GM12878 (cell line): ENCODE results near the gene GASK1B. TPM values are rescaled to one million over a fixed set of nuclear protein-coding genes. Genes with fewer than 3 reads are reported as not detected.

Experiments
- ATAC-seq: fragments of 200-7000 bp; cut with Tn5 transposase; 3 replicates; pipeline ENCODE4 v1.9.1; 2020; ENCODE audit warnings: mild to moderate bottlenecking, moderate library complexity
- BruUV-seq: library from RNA; stranded (reverse); fragments of 400-500 nt; replicated peaks from 2 replicates; lab custom pipeline; 2021; lab: Mats Ljungman, UMichigan
- CTCF ChIA-PET: fragments of 300-600 bp; sonication (Branson Sonifier 250); formaldehyde crosslinking; extraction: SDS; loops from one replicate; lab custom pipeline; 2021; ENCODE audit warnings: inconsistent platforms; lab: Yijun Ruan, JAX
- POLR2A ChIA-PET: fragments of 350-600 bp; formaldehyde crosslinking; extraction: SDS; loops from one replicate; lab custom pipeline; 2021; ENCODE audit warnings: inconsistent platforms; lab: Charles Lee
- RAD21 ChIA-PET: fragments of 300-600 bp; sonication (Branson Sonifier 250); formaldehyde crosslinking; loops from one replicate; lab custom pipeline; 2023; ENCODE audit warnings: antibody characterized with exemption; ENCODE audit not compliant: unreplicated experiment; lab: Charles Lee
- SMC1A ChIA-PET: fragments of 300-600 bp; sonication (Branson Sonifier 250); formaldehyde crosslinking; loops from one replicate; lab custom pipeline; 2023; ENCODE audit not compliant: unreplicated experiment, uncharacterized antibody; lab: Charles Lee
- DNase-seq: peaks from one replicate; pipeline ENCODE4 v3.0.0-alpha.2; 2011; ENCODE audit warnings: low read depth, low spot score
- FAIRE-seq: peaks from 3 replicates; lab custom pipeline; 2011; peaks lifted over from hg19 to GRCh38; lab: Jason Lieb, UNC
- H2AFZ ChIP-seq: 2 replicates; pipeline ENCODE4 v1.6.0; 2011; ENCODE audit warnings: low read depth, low read length, control low read depth; ENCODE audit not compliant: control insufficient read depth
- H3K27ac ChIP-seq: 2 replicates; pipeline ENCODE4 v1.5.1; 2011; ENCODE audit warnings: control low read depth; ENCODE audit not compliant: control insufficient read depth, insufficient read depth
- H3K27me3 ChIP-seq, 2 experiments: replicated peaks in 1 of 2; 2 replicates each; pipeline versions ENCODE4 v1.6.0 to v1.6.1; 2011; ENCODE audit warnings: low read length in 1 of 2; ENCODE audit not compliant: control insufficient read depth in 2 of 2, insufficient read depth in 2 of 2
- H3K36me3 ChIP-seq, 2 experiments: 2 replicates each; pipeline ENCODE4 v1.5.1; 2011; ENCODE audit warnings: low read length in 1 of 2; ENCODE audit not compliant: control insufficient read depth in 2 of 2, insufficient read depth in 2 of 2
- H3K4me1 ChIP-seq: 2 replicates; pipeline ENCODE4 v1.6.1; 2011; ENCODE audit warnings: mild to moderate bottlenecking, low read length, moderate library complexity, mixed read lengths; ENCODE audit not compliant: control insufficient read depth, insufficient read depth
- H3K4me2 ChIP-seq: 2 replicates; pipeline ENCODE4 v1.6.0; 2011; ENCODE audit warnings: control low read depth; ENCODE audit not compliant: control insufficient read depth, insufficient read depth
- H3K4me3 ChIP-seq: fragments of 200-600 bp; sonication (generic); 2 replicates; pipeline ENCODE4 v1.5.1; 2016
- H3K79me2 ChIP-seq: 2 replicates; pipeline ENCODE4 v1.6.0; 2011; ENCODE audit warnings: low read length; ENCODE audit not compliant: control insufficient read depth, insufficient read depth
- H3K9ac ChIP-seq: 2 replicates; pipeline ENCODE4 v1.8.0; 2011; ENCODE audit warnings: low read length, control low read depth, mixed read lengths; ENCODE audit not compliant: control insufficient read depth, insufficient read depth
- H3K9me3 ChIP-seq: replicated peaks from 3 replicates; pipeline ENCODE4 v1.5.1; 2011; ENCODE audit warnings: mild to moderate bottlenecking, low read length; ENCODE audit not compliant: control insufficient read depth, insufficient read depth
- H4K20me1 ChIP-seq: 2 replicates; pipeline ENCODE4 v1.6.0; 2011; ENCODE audit not compliant: control insufficient read depth, insufficient read depth
- IRF4 ChIP-seq: IDR thresholded peaks from 2 replicates; pipeline ENCODE4 v1.6.1; 2011; ENCODE audit warnings: low read depth, low read length
- MTA3 ChIP-seq: IDR thresholded peaks from 2 replicates; pipeline ENCODE4 v1.6.1; 2012; ENCODE audit warnings: low read length, inconsistent platforms, borderline replicate concordance
- RAD51 ChIP-seq: fragments of 450-650 bp; IDR thresholded peaks from 2 replicates; pipeline ENCODE4 v1.6.1; 2016; ENCODE audit warnings: moderate library complexity, mild to moderate bottlenecking, inconsistent platforms
- RB1 ChIP-seq: fragments of 450-650 bp; formaldehyde crosslinking; IDR thresholded peaks from 2 replicates; pipeline ENCODE4 v1.6.1; 2017; ENCODE audit warnings: mild to moderate bottlenecking, borderline replicate concordance
- RCOR1 ChIP-seq: conservative IDR thresholded peaks from 2 replicates; pipeline ENCODE4 v1.6.1; 2012; ENCODE audit warnings: low read depth, low read length, improper control_type of control experiment
- ZNF24 ChIP-seq: fragments of 450-650 bp; IDR thresholded peaks from 2 replicates; pipeline ENCODE4 v1.6.1; 2017; ENCODE audit warnings: antibody characterized with exemption, mild to moderate bottlenecking
- WGBS: methylation state at CpG from one replicate; pipeline ENCODE4 v1.1.6; 2016; ENCODE audit warnings: low lambda C conversion rate; ENCODE audit not compliant: insufficient replicate concordance, insufficient coverage; ENCODE audit errors: missing lambda C conversion rate; 5-methylcytosine and 5-hydroxymethylcytosine counted together
- in situ Hi-C: fragments of 300-500 bp; cut with MboI; formaldehyde crosslinking; loops from 9 replicates; pipeline ENCODE4 v1.14.3; 2018; ENCODE audit warnings: mixed read lengths
- intact Hi-C: fragments of 100-400 bp; cut with micrococcal nuclease; formaldehyde crosslinking; loops from one replicate; pipeline ENCODE4 v1.14.2; 2022; ENCODE audit not compliant: unreplicated experiment
- polyA plus RNA-seq, 11 experiments: library from polyadenylated mRNA; depleted of rRNA in 4 of 11; unstranded in 6 of 11; stranded (reverse) in 5 of 11; fragments of >200 nt; fragmentation: Nextera tagmentation in 4 of 11; fragmentation: Illumina TruSeq in 1 of 11; extraction: Ambion mirVana in 4 of 11; extraction: Trizol in 1 of 11; gene quantifications; 1 replicate in 1 of 11; 2 replicates in 10 of 11; pipeline versions ENCODE4 v1.2.1 to v1.2.3, GENCODE V29; 2011 to 2016; ENCODE audit warnings: inconsistent platforms in 2 of 11, missing spikeins in 2 of 11, low read depth in 1 of 11
- total RNA-seq, 4 experiments: library from RNA; depleted of rRNA in 3 of 4; stranded (reverse); fragments of >200 nt in 3 of 4; fragmentation: Illumina TruSeq in 1 of 4; extraction: Trizol in 1 of 4; gene quantifications; 2 replicates each; pipeline versions ENCODE4 v1.2.1 to v1.2.3, GENCODE V29; 2013 to 2021
- TF ChIP-seq, protein P1 (sequence below): fragments of 450-650 bp; IDR thresholded peaks from 2 replicates; pipeline ENCODE4 v1.6.1; 2017; ENCODE audit warnings: mild to moderate bottlenecking, moderate library complexity
- TF ChIP-seq, protein P2 (sequence below): fragments of 450-650 bp; IDR thresholded peaks from 2 replicates; pipeline ENCODE4 v1.6.1; 2017; ENCODE audit warnings: mild to moderate bottlenecking, moderate library complexity

The GASK1B gene
- total and polyA plus RNA-seq, 10 of the 15 experiments (the other 5 are each of a cell fraction or from before 2014, with no cell fraction given) = under 0.01 to 0.21 (median 0.07) TPM; not detected in 1

DNA sequence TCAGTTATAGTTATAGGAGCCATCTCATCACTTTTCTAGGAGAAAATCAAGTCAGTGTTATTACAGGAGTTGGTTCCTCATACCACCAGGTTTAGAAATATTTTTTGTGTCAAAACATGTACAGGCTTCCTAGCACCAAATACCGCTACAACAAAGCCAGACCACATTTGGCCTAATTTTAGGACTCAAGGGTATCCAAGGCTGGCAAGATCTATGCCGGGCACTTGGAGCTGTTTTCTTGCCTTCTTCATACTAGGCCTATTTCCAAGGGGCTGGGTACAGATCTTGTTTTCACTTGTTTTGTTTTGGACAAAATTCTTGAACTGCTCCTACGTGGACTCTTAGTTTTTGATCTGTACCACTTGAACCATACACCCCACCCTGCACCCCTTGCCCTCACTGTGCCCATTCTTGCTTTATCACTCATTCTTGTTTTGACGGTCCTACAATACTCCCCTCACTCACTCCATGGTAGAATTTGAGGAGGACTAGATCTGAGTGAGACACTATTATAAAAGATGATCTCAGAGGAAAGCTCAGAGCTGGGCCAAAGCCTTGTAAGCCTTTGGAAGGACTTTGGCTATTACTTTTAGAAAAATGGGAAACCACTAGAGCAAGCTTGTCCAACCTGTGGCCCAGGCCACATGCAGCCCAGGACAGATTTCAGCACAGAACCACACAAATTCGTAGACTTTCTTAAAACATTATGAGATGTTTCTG, 19.8 kb upstream of the GASK1B start:
- ChIA-PET SMC1A (interaction anchor here (0.6 to 1.3 kb wide), 2 partner anchors 9 to 224 kb away, joined by 3 read pairs; no protein-coding TSS in a partner anchor), POLR2A (no interaction called here), CTCF (interaction anchor here (0.7 to 2.8 kb wide), 6 partner anchors 10 to 63 kb away, joined by 3 to 14 read pairs (median 3); no protein-coding TSS in a partner anchor), RAD21 (interaction anchor here (0.7 kb wide), 1 partner anchor 51 kb away, joined by 3 read pairs; no protein-coding TSS in a partner anchor)
- H2AFZ ChIP-seq = no peak overlapping the region
- no peaks in the 10 kb centered on the region for H3K27me3 ChIP-seq
- H4K20me1 ChIP-seq = no peaks in the 10 kb centered on the region
- no peaks in the 10 kb centered on the region for H3K36me3 ChIP-seq
- no peak overlapping the region for H3K4me3 ChIP-seq
- DNase-seq (no peak), ATAC-seq (no peak), FAIRE-seq (no peak)
- in situ Hi-C loops = no loop called here
- TF ChIP-seq MTA3 = no peak
- TF ChIP-seq RCOR1 = no peak
- TF ChIP-seq RAD51 = no peak
- H3K4me2 ChIP-seq = no peak overlapping the region
- no peaks in the 10 kb centered on the region for H3K79me2 ChIP-seq
- no peaks in the 10 kb centered on the region for H3K9me3 ChIP-seq
- intact Hi-C loops = loop anchor here (2.0 kb wide), 1 partner anchor 62 kb away; no protein-coding TSS in a partner anchor
- no peak overlapping the region for H3K9ac ChIP-seq
- H3K4me1 ChIP-seq = no peaks in the 10 kb centered on the region
- WGBS = 37% methylated on average over 5 of the region's 5 CpGs
- H3K27ac ChIP-seq = no peak overlapping the region
- BruUV-seq = no TSS peak

DNA sequence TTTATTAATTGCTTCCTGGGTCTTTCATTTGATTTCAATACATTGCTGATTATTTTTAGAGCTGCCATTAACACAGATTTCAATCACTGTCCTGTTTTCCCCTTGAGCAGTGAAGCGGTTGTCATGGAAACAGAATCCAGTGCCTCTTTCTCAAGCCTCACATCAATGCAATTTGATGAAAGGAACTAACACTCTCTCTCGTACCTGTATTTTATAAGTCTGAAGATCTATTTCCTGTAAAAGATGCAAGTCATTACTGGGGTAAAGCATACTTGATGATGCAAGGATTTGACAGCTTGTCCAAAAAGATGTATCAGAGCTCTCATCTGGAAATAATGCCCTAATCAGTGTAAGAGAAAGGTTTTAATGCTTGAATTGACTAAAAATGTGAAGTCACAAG, 17.9 kb upstream of the GASK1B start:
- intact Hi-C loops = no loop called here
- TF ChIP-seq, protein P1, sequence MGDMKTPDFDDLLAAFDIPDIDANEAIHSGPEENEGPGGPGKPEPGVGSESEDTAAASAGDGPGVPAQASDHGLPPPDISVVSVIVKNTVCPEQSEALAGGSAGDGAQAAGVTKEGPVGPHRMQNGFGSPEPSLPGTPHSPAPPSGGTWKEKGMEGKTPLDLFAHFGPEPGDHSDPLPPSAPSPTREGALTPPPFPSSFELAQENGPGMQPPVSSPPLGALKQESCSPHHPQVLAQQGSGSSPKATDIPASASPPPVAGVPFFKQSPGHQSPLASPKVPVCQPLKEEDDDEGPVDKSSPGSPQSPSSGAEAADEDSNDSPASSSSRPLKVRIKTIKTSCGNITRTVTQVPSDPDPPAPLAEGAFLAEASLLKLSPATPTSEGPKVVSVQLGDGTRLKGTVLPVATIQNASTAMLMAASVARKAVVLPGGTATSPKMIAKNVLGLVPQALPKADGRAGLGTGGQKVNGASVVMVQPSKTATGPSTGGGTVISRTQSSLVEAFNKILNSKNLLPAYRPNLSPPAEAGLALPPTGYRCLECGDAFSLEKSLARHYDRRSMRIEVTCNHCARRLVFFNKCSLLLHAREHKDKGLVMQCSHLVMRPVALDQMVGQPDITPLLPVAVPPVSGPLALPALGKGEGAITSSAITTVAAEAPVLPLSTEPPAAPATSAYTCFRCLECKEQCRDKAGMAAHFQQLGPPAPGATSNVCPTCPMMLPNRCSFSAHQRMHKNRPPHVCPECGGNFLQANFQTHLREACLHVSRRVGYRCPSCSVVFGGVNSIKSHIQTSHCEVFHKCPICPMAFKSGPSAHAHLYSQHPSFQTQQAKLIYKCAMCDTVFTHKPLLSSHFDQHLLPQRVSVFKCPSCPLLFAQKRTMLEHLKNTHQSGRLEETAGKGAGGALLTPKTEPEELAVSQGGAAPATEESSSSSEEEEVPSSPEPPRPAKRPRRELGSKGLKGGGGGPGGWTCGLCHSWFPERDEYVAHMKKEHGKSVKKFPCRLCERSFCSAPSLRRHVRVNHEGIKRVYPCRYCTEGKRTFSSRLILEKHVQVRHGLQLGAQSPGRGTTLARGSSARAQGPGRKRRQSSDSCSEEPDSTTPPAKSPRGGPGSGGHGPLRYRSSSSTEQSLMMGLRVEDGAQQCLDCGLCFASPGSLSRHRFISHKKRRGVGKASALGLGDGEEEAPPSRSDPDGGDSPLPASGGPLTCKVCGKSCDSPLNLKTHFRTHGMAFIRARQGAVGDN = no peak
- TF ChIP-seq RB1 (no peak), ZNF24 (no peak), RAD51 (no peak), IRF4 (no peak)
- TF ChIP-seq, protein P2, sequence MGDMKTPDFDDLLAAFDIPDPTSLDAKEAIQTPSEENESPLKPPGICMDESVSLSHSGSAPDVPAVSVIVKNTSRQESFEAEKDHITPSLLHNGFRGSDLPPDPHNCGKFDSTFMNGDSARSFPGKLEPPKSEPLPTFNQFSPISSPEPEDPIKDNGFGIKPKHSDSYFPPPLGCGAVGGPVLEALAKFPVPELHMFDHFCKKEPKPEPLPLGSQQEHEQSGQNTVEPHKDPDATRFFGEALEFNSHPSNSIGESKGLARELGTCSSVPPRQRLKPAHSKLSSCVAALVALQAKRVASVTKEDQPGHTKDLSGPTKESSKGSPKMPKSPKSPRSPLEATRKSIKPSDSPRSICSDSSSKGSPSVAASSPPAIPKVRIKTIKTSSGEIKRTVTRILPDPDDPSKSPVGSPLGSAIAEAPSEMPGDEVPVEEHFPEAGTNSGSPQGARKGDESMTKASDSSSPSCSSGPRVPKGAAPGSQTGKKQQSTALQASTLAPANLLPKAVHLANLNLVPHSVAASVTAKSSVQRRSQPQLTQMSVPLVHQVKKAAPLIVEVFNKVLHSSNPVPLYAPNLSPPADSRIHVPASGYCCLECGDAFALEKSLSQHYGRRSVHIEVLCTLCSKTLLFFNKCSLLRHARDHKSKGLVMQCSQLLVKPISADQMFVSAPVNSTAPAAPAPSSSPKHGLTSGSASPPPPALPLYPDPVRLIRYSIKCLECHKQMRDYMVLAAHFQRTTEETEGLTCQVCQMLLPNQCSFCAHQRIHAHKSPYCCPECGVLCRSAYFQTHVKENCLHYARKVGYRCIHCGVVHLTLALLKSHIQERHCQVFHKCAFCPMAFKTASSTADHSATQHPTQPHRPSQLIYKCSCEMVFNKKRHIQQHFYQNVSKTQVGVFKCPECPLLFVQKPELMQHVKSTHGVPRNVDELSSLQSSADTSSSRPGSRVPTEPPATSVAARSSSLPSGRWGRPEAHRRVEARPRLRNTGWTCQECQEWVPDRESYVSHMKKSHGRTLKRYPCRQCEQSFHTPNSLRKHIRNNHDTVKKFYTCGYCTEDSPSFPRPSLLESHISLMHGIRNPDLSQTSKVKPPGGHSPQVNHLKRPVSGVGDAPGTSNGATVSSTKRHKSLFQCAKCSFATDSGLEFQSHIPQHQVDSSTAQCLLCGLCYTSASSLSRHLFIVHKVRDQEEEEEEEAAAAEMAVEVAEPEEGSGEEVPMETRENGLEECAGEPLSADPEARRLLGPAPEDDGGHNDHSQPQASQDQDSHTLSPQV = no peak

More for the DNA sequence above, 17.9 kb upstream of the GASK1B start:
- FAIRE-seq (no peak), DNase-seq (no peak), ATAC-seq (no peak)
- Histone ChIP-seq H3K9ac (no peak overlapping the region), H3K4me3 (no peak overlapping the region), H3K27me3 (no peaks in the 10 kb centered on the region), H3K9me3 (no peaks in the 10 kb centered on the region), H3K79me2 (no peaks in the 10 kb centered on the region), H3K4me2 (no peak overlapping the region), H4K20me1 (no peaks in the 10 kb centered on the region), H3K36me3 (no peaks in the 10 kb centered on the region), H2AFZ (no peak overlapping the region), H3K27ac (no peak overlapping the region), H3K4me1 (no peaks in the 10 kb centered on the region)
- CTCF ChIA-PET = no interaction called here
- RAD21 ChIA-PET = no interaction called here
- POLR2A ChIA-PET = no interaction called here
- SMC1A ChIA-PET = no interaction called here
- BruUV-seq = no TSS peak
- 23% methylated on average over 2 of the region's 2 CpGs for WGBS
- in situ Hi-C loops = no loop called here
